Uterus (tissue), 4 donors: Measurements from ENCODE around the gene IRX2. TPM values are rescaled to one million over a fixed set of nuclear protein-coding genes. Genes with fewer than 3 reads are reported as not detected.

ENCODE experiments used
- DNase-seq, 2 donors: peaks; one replicate each; pipeline ENCODE4 v3.0.0-alpha.2; 2019 to 2020
- H3K27ac ChIP-seq, 2 donors: fragments of 200-600 bp; sonication (generic); 1 replicate in 1 of 2; 2 replicates in 1 of 2; pipeline ENCODE4 v1.5.1; 2016 to 2018
- H3K27me3 ChIP-seq, 2 donors: fragments of 200-600 bp; sonication (generic); one replicate each; pipeline ENCODE4 v1.5.1; 2018 to 2019; ENCODE audit warnings: control low read depth in 1 of 2
- H3K36me3 ChIP-seq, 2 donors: fragments of 200-600 bp; sonication (generic); one replicate each; pipeline ENCODE4 v1.5.1; 2019; ENCODE audit warnings: control low read depth in 1 of 2
- H3K4me1 ChIP-seq, 2 donors: fragments of 200-600 bp; sonication (generic); one replicate each; pipeline ENCODE4 v1.5.1; 2018 to 2019; ENCODE audit warnings: control low read depth in 1 of 2
- H3K4me3 ChIP-seq, 2 donors: fragments of 200-600 bp; sonication (generic); 1 replicate in 1 of 2; 2 replicates in 1 of 2; pipeline ENCODE4 v1.5.1; 2018 to 2019; ENCODE audit warnings: mild to moderate bottlenecking in 1 of 2
- H3K9me3 ChIP-seq, 2 donors: fragments of 200-600 bp; sonication (generic); one replicate each; pipeline ENCODE4 v1.5.1; 2019; ENCODE audit warnings: control low read depth in 1 of 2
- POLR2A ChIP-seq, 2 donors: fragments of 450-650 bp; IDR thresholded peaks; one replicate each; pipeline ENCODE4 v1.6.1; 2016; ENCODE audit warnings: antibody characterized with exemption in 2 of 2, mild to moderate bottlenecking in 1 of 2, moderate library complexity in 1 of 2
- intact Hi-C: fragments of 100-400 bp; cut with DNase I; formaldehyde crosslinking; loops from one replicate; pipeline ENCODE4 v1.15.1; 2023; ENCODE audit warnings: low total_unique reads
- total RNA-seq, 4 donors: library from RNA; depleted of rRNA in 3 of 4; stranded (reverse); fragments of >200 nt in 3 of 4; gene quantifications; one replicate each; pipeline versions ENCODE4 v1.1.0 to v1.2.4, GENCODE V29; 2014 to 2023
- TF ChIP-seq, protein P1 (sequence below), 4 experiments: fragments of 200-600 bp in 2 of 4; fragments of 450-650 bp in 2 of 4; sonication (generic) in 2 of 4; IDR thresholded peaks; one replicate each; pipeline ENCODE4 v1.5.1; 2016 to 2019; ENCODE audit warnings: antibody characterized with exemption in 4 of 4, mild to moderate bottlenecking in 2 of 4, moderate library complexity in 1 of 4
- donor health status: DM: yes; HTN: yes; CAD: no.

Gene IRX2
- total RNA-seq, 4 donors from 2014 or later, result 0.77 TPM; not detected in 3

GRCh38 chr5:2709976-2710689, 41.3 kb downstream of the IRX2 start:
- intact Hi-C loops, result no loop called here

DNA sequence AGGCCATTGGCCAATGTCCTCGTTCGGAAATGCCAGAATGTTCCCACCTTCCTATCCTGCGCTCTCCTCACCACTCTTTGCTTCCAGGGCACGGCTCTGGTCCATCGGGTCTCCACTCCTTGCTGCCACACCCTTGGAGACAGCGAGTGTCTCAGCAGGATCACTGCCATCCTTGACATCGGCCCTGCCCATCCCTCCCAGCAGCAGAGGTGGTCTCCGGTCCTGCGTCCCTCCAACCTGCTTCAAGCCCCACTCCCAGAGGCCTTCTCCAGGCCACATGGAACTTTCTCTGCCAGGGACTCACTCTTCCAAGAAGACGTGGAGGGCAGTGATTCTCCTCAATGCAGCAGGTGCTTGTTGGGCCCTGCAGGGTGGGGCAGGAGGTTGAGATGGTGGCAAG, 42.7 kb downstream of the IRX2 start:
- intact Hi-C loops, result no loop called here
- Histone ChIP-seq H3K27ac (no peak overlapping the region), H3K27me3 (no peaks in the 10 kb centered on the region), H3K36me3 (no peaks in the 10 kb centered on the region), H3K9me3 (no peaks in the 10 kb centered on the region), H3K4me3 (no peak overlapping the region), H3K4me1 (no peaks in the 10 kb centered on the region)
- no peak for DNase-seq
- TF ChIP-seq, protein P1, sequence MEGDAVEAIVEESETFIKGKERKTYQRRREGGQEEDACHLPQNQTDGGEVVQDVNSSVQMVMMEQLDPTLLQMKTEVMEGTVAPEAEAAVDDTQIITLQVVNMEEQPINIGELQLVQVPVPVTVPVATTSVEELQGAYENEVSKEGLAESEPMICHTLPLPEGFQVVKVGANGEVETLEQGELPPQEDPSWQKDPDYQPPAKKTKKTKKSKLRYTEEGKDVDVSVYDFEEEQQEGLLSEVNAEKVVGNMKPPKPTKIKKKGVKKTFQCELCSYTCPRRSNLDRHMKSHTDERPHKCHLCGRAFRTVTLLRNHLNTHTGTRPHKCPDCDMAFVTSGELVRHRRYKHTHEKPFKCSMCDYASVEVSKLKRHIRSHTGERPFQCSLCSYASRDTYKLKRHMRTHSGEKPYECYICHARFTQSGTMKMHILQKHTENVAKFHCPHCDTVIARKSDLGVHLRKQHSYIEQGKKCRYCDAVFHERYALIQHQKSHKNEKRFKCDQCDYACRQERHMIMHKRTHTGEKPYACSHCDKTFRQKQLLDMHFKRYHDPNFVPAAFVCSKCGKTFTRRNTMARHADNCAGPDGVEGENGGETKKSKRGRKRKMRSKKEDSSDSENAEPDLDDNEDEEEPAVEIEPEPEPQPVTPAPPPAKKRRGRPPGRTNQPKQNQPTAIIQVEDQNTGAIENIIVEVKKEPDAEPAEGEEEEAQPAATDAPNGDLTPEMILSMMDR (IDR thresholded peaks at IDR 0.05), result no peak
- no peak for TF ChIP-seq POLR2A (IDR thresholded peaks at IDR 0.05)

More at GRCh38 chr5:2709976-2710689, 41.3 kb downstream of the IRX2 start:
- H3K36me3 ChIP-seq, result no peaks in the 10 kb centered on the region
- no peaks in the 10 kb centered on the region for H3K9me3 ChIP-seq
- TF ChIP-seq, protein P1 (IDR thresholded peaks at IDR 0.05), result no peak
- TF ChIP-seq POLR2A (IDR thresholded peaks at IDR 0.05), result no peak
- DNase-seq, result no peak
- no peak overlapping the region for H3K4me3 ChIP-seq
- no peaks in the 10 kb centered on the region for H3K27me3 ChIP-seq
- H3K4me1 ChIP-seq, result no peaks in the 10 kb centered on the region
- no peak overlapping the region for H3K27ac ChIP-seq

DNA sequence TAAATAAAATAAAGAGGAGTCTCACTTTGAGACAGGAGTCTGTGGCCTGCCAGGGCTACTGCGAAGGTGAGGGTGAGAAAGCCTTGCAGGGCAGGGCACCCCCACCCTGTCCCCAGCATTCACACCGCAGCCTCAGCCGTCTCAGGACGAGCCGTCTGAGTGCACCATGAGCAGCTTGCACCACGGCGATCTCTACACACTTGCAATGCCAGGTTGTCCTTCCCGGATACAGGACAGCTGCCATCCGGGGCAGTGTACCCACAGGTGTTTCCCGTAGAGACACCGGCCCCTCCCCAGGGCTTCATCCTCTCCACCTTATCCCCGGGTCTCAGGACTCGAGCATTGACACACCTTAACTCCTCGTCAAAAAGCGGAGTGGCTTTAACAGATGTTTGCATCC, 43.3 kb downstream of the IRX2 start:
- TF ChIP-seq, protein P1 (IDR thresholded peaks at IDR 0.05), result no peak
- no peak for TF ChIP-seq POLR2A (IDR thresholded peaks at IDR 0.05)
- no peaks in the 10 kb centered on the region for H3K27me3 ChIP-seq
- no peak overlapping the region for H3K4me3 ChIP-seq
- no peaks in the 10 kb centered on the region for H3K36me3 ChIP-seq
- no peak overlapping the region for H3K27ac ChIP-seq
- intact Hi-C loops, result no loop called here
- no peak for DNase-seq
- H3K9me3 ChIP-seq, result no peaks in the 10 kb centered on the region
- H3K4me1 ChIP-seq, result no peaks in the 10 kb centered on the region

GRCh38 chr5:2705861-2706260, 45.6 kb downstream of the IRX2 start:
- no peak overlapping the region for H3K4me3 ChIP-seq

More at GRCh38 chr5:2705861-2706260, 45.6 kb downstream of the IRX2 start:
- Histone ChIP-seq H3K4me1 (no peaks in the 10 kb centered on the region), H3K27ac (no peak overlapping the region), H3K9me3 (no peaks in the 10 kb centered on the region), H3K27me3 (no peaks in the 10 kb centered on the region), H3K36me3 (no peaks in the 10 kb centered on the region)
- TF ChIP-seq, protein P1 (IDR thresholded peaks at IDR 0.05), result no peak
- no peak for TF ChIP-seq POLR2A (IDR thresholded peaks at IDR 0.05)
- no peak for DNase-seq
- intact Hi-C loops, result no loop called here
